ENCODE data around the gene SLC1A3. TPM values are rescaled to one million over a fixed set of nuclear protein-coding genes. Genes with fewer than 3 reads are reported as not detected.

The SLC1A3 gene
- total and polyA plus RNA-seq, 2 donors (not counting 1 experiment from before 2014, with no cell fraction given) = 0.37 TPM; not detected in 1

DNA sequence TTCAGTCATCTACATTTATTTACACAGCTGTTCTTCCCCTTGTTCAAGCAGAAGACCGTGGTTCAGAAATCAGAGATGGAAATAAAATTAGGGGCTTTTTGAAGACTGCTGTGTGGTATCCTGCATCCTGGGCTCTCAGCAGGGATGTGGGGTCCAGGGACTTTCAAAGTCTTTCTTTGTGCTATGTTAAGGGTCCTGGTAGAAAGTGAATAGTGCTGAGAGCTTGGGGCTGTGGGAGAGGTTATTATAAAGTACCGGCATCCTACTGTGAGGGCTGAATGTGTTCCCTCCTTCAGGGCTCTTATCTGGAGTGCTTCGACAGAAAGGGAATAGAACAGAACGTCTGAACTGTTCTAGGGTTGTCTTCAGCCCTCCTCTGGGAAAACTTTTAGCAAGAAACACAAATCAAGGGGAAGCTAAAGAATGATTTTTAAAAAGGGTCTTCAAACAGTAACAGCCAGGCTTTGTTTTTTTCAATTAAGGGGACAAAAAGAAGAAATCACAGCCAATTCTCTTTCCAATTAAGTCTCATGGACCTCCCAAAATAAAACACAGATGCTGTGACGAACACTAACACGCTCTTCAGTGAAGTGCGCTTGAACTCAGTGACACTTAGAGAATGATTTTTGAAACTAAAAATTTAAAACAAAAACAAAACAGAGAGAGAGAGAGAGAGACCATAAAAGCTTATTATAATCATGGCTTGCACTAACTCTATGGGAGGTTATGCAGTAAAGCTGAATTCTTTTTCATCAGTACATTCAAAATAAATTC, 15.7 kb upstream of the SLC1A3 start:
- Mint-ChIP-seq H3K9me3 (ENCODE audit: insufficient read depth) (no peaks in the 10 kb centered on the region), H3K27ac (no peak overlapping the region), H3K27me3 (peaks cover 9% of the 10 kb centered on the region), H3K4me1 (peaks cover 4% of the 10 kb centered on the region), H3K4me3 (no peak overlapping the region)
- intact Hi-C loops (cut with micrococcal nuclease) = no loop called here
- Histone ChIP-seq H3K4me2 (replicated peaks; ENCODE audit: low read depth, low read length, poor library complexity, severe bottlenecking) (no peak overlapping the region), H3K9ac (ENCODE audit: low read length) (no peak overlapping the region), H4K20me1 (ENCODE audit: control insufficient read depth, insufficient read depth, low read length, poor library complexity, severe bottlenecking) (no peaks in the 10 kb centered on the region), H3K36me3 (replicated peaks in 1 of 2; ENCODE audit: control extremely low read depth in 1 of 2, control insufficient read depth in 1 of 2, extremely low read depth in 1 of 2, insufficient read depth in 2 of 2, low read length in 1 of 2) (no peaks in the 10 kb centered on the region), H3K4me1 (ENCODE audit: control insufficient read depth in 2 of 2, insufficient read depth in 2 of 2, low read length in 2 of 2) (no peaks in the 10 kb centered on the region), H2AFZ (ENCODE audit: insufficient read depth, low read depth, low read length, poor library complexity, severe bottlenecking) (no peak overlapping the region), H3K79me2 (ENCODE audit: control insufficient read depth, insufficient read depth, low read length) (no peaks in the 10 kb centered on the region), H3K27me3 (replicated peaks in 1 of 4; ENCODE audit: control extremely low read depth in 1 of 4, control insufficient read depth in 3 of 4, insufficient read depth in 4 of 4, low read length in 3 of 4) (no peaks in the 10 kb centered on the region), H3K9me3 (ENCODE audit: control extremely low read depth in 1 of 3, control insufficient read depth in 2 of 3, insufficient read depth in 1 of 3, low read length in 2 of 3) (no peaks in the 10 kb centered on the region), H3K4me3 (ENCODE audit: control extremely low read depth in 1 of 5, extremely low read depth in 1 of 5, insufficient read depth in 1 of 5, low read depth in 2 of 5, low read length in 4 of 5) (no peak overlapping the region), H3K27ac (ENCODE audit: low read length in 2 of 2) (no peak overlapping the region)
- TF ChIP-seq EZH2 (IDR thresholded peaks at IDR 0.05; ENCODE audit: borderline replicate concordance, insufficient read depth, low read depth, low read length, poor library complexity, severe bottlenecking) = no peak
- TF ChIP-seq, protein P1, sequence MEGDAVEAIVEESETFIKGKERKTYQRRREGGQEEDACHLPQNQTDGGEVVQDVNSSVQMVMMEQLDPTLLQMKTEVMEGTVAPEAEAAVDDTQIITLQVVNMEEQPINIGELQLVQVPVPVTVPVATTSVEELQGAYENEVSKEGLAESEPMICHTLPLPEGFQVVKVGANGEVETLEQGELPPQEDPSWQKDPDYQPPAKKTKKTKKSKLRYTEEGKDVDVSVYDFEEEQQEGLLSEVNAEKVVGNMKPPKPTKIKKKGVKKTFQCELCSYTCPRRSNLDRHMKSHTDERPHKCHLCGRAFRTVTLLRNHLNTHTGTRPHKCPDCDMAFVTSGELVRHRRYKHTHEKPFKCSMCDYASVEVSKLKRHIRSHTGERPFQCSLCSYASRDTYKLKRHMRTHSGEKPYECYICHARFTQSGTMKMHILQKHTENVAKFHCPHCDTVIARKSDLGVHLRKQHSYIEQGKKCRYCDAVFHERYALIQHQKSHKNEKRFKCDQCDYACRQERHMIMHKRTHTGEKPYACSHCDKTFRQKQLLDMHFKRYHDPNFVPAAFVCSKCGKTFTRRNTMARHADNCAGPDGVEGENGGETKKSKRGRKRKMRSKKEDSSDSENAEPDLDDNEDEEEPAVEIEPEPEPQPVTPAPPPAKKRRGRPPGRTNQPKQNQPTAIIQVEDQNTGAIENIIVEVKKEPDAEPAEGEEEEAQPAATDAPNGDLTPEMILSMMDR (IDR thresholded peaks at IDR 0.05) = no peak
- DNase-seq = no peak
- 100% methylated on average over 3 of the region's 7 CpGs for WGBS (ENCODE audit: insufficient coverage)
- ATAC-seq (ENCODE audit: low read depth) = no peak
- ChIA-PET POLR2A (no interaction called here), CTCF (no interaction called here)

DNA sequence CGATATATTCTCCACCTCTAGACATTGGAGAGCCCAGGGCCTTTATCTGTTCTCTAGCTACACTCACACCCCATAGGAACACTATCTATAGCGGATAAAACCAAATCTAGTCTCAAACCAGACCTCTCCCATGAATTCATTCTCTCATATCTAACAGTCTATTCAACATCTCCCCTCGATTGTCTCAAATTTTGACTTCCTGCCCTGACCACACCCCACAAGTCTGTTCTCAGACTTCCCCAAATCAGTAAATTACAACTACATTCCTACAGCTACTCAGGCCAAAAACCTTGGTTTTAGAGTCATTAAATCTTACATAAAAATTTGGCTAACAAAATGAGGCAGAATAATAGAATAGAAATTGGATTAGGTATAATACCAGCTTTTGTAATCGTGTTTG, 12.5 kb upstream of the SLC1A3 start:
- no peaks in the 10 kb centered on the region for H3K9me3 ChIP-seq (ENCODE audit: control extremely low read depth in 1 of 3, control insufficient read depth in 2 of 3, insufficient read depth in 1 of 3, low read length in 2 of 3)
- no peaks in the 10 kb centered on the region for H3K4me1 ChIP-seq (ENCODE audit: control insufficient read depth in 2 of 2, insufficient read depth in 2 of 2, low read length in 2 of 2)
- no peak overlapping the region for H3K27ac Mint-ChIP-seq
- H3K27me3 ChIP-seq (replicated peaks in 1 of 4; ENCODE audit: control extremely low read depth in 1 of 4, control insufficient read depth in 3 of 4, insufficient read depth in 4 of 4, low read length in 3 of 4) = no peaks in the 10 kb centered on the region
- peaks cover 4% of the 10 kb centered on the region for H3K4me1 Mint-ChIP-seq
- no peak overlapping the region for H3K27ac ChIP-seq (ENCODE audit: low read length in 2 of 2)
- H3K36me3 ChIP-seq (replicated peaks in 1 of 2; ENCODE audit: control extremely low read depth in 1 of 2, control insufficient read depth in 1 of 2, extremely low read depth in 1 of 2, insufficient read depth in 2 of 2, low read length in 1 of 2) = no peaks in the 10 kb centered on the region
- H3K27me3 Mint-ChIP-seq = peaks cover 11% of the 10 kb centered on the region
- H3K4me2 ChIP-seq (replicated peaks; ENCODE audit: low read depth, low read length, poor library complexity, severe bottlenecking) = peak overlapping the region; percentile 31
- H3K9me3 Mint-ChIP-seq (ENCODE audit: insufficient read depth) = no peaks in the 10 kb centered on the region
- no peak for ATAC-seq (ENCODE audit: low read depth)
- WGBS (ENCODE audit: insufficient coverage) = 26% methylated on average over 3 of the region's 4 CpGs
- H3K9ac ChIP-seq (ENCODE audit: low read length) = no peak overlapping the region
- DNase-seq = no peak
- no peak overlapping the region for H3K4me3 ChIP-seq (ENCODE audit: control extremely low read depth in 1 of 5, extremely low read depth in 1 of 5, insufficient read depth in 1 of 5, low read depth in 2 of 5, low read length in 4 of 5)
- ChIA-PET POLR2A (no interaction called here), CTCF (no interaction called here)
- TF ChIP-seq, protein P1 (IDR thresholded peaks at IDR 0.05) = no peak
- no peak for TF ChIP-seq EZH2 (IDR thresholded peaks at IDR 0.05; ENCODE audit: borderline replicate concordance, insufficient read depth, low read depth, low read length, poor library complexity, severe bottlenecking)
- H2AFZ ChIP-seq (ENCODE audit: insufficient read depth, low read depth, low read length, poor library complexity, severe bottlenecking) = peak overlapping the region; percentile 38
- intact Hi-C loops (cut with micrococcal nuclease) = no loop called here
- H3K79me2 ChIP-seq (ENCODE audit: control insufficient read depth, insufficient read depth, low read length) = no peaks in the 10 kb centered on the region
- H3K4me3 Mint-ChIP-seq = no peak overlapping the region
- H4K20me1 ChIP-seq (ENCODE audit: control insufficient read depth, insufficient read depth, low read length, poor library complexity, severe bottlenecking) = no peaks in the 10 kb centered on the region

All from B cell (primary cell).